DND-41 (cell line): ENCODE data around the gene MYO1C.

Source experiments
- CTCF ChIP-seq: IDR thresholded peaks from 2 replicates; pipeline ENCODE4 v1.5.1; 2012; ENCODE audit warnings: borderline replicate concordance, low read length, moderate library complexity, mild to moderate bottlenecking; ENCODE audit not compliant: poor library complexity, severe bottlenecking; ENCODE audit errors: extremely low read depth
- EZH2 ChIP-seq: IDR thresholded peaks from 3 replicates; pipeline ENCODE4 v1.6.1; 2012; ENCODE audit warnings: borderline replicate concordance, low read depth, mild to moderate bottlenecking, moderate library complexity, low read length, inconsistent platforms; ENCODE audit not compliant: severe bottlenecking

GRCh38 chr17:1475321-1475854, 17.1 kb downstream of the MYO1C start:
- TF ChIP-seq CTCF (no peak), EZH2 (no peak)
